Hepatocyte (in vitro differentiated cells): ENCODE measurements around the gene GAL3ST2. TPM values are rescaled to one million over a fixed set of nuclear protein-coding genes. Genes with fewer than 3 reads are reported as not detected.
"Not testable (repeated sequence)": the region's sequence is repeated elsewhere in the genome, so short reads cannot be mapped to it uniquely, and the experiment has no call there.

Source experiments
- DNase-seq: peaks from one replicate; pipeline ENCODE4 v3.0.0-alpha.2; 2016; ENCODE audit warnings: low spot score
- H2AFZ ChIP-seq: fragments of 200-600 bp; sonication (generic); 2 replicates; pipeline ENCODE4 v1.6.0; 2016; ENCODE audit warnings: antibody characterized with exemption, mild to moderate bottlenecking
- H3K27ac ChIP-seq: fragments of 200-600 bp; sonication (generic); 2 replicates; pipeline ENCODE4 v1.5.1; 2016; ENCODE audit warnings: mild to moderate bottlenecking
- H3K27me3 ChIP-seq: fragments of 200-600 bp; sonication (generic); 2 replicates; pipeline ENCODE4 v1.6.1; 2016
- H3K36me3 ChIP-seq: fragments of 200-600 bp; sonication (generic); replicated peaks from 2 replicates; pipeline ENCODE4 v1.5.1; 2016; ENCODE audit warnings: low read depth; ENCODE audit not compliant: insufficient read depth
- H3K4me1 ChIP-seq: fragments of 200-600 bp; sonication (generic); 2 replicates; pipeline ENCODE4 v1.5.1; 2016; ENCODE audit warnings: mild to moderate bottlenecking, moderate library complexity; ENCODE audit not compliant: insufficient read depth
- H3K4me2 ChIP-seq: fragments of 200-600 bp; sonication (generic); 2 replicates; pipeline ENCODE4 v1.6.0; 2016
- H3K4me3 ChIP-seq: fragments of 200-600 bp; sonication (generic); 2 replicates; pipeline ENCODE4 v1.5.1; 2016; ENCODE audit warnings: mild to moderate bottlenecking
- H3K79me2 ChIP-seq: fragments of 200-600 bp; sonication (generic); 2 replicates; pipeline ENCODE4 v1.6.0; 2017; ENCODE audit warnings: mild to moderate bottlenecking
- H3K9me2 ChIP-seq: fragments of 200-600 bp; sonication (generic); replicated peaks from 2 replicates; pipeline ENCODE4 v1.6.0; 2017; ENCODE audit warnings: mild to moderate bottlenecking; ENCODE audit not compliant: insufficient read depth
- H3K9me3 ChIP-seq: fragments of 200-600 bp; sonication (generic); 2 replicates; pipeline ENCODE4 v1.5.1; 2016; ENCODE audit warnings: low read depth, mild to moderate bottlenecking
- H4K20me1 ChIP-seq: fragments of 200-600 bp; sonication (generic); 2 replicates; pipeline ENCODE4 v1.6.0; 2016; ENCODE audit warnings: mild to moderate bottlenecking; ENCODE audit not compliant: insufficient read depth, poor library complexity, severe bottlenecking
- EZH2 ChIP-seq: fragments of 200-600 bp; sonication (generic); IDR thresholded peaks from 2 replicates; pipeline ENCODE4 v1.6.1; 2016; ENCODE audit warnings: antibody characterized with exemption, mild to moderate bottlenecking, borderline replicate concordance
- EZH2phosphoT487 ChIP-seq: fragments of 200-600 bp; sonication (generic); IDR thresholded peaks from one replicate; pipeline ENCODE4 v1.6.1; 2018; ENCODE audit warnings: antibody characterized with exemption, mild to moderate bottlenecking, low read depth, moderate library complexity; ENCODE audit not compliant: unreplicated experiment, severe bottlenecking
- WGBS: methylation state at CpG from one replicate; pipeline ENCODE4 v1.1.6; 2016; ENCODE audit warnings: low lambda C conversion rate; ENCODE audit errors: missing lambda C conversion rate; 5-methylcytosine and 5-hydroxymethylcytosine counted together
- polyA plus RNA-seq: library from polyadenylated mRNA; unstranded; fragments of >200 nt; fragmentation: Nextera tagmentation; extraction: Ambion mirVana; gene quantifications from 2 replicates; pipeline ENCODE4 v1.2.1, GENCODE V29; 2016
- total RNA-seq: library from RNA; depleted of rRNA; stranded (reverse); fragments of >200 nt; gene quantifications from 2 replicates; pipeline ENCODE4 v1.2.3, GENCODE V29; 2014
- TF ChIP-seq, protein P1 (sequence below): fragments of 200-600 bp; sonication (generic); IDR thresholded peaks from 2 replicates; pipeline ENCODE4 v1.5.1; 2016; ENCODE audit warnings: antibody characterized with exemption, mild to moderate bottlenecking; ENCODE audit not compliant: poor library complexity

The GAL3ST2 gene
- total and polyA plus RNA-seq, 2 experiments from 2014 or later, result 0.53 TPM; not detected in 1

DNA sequence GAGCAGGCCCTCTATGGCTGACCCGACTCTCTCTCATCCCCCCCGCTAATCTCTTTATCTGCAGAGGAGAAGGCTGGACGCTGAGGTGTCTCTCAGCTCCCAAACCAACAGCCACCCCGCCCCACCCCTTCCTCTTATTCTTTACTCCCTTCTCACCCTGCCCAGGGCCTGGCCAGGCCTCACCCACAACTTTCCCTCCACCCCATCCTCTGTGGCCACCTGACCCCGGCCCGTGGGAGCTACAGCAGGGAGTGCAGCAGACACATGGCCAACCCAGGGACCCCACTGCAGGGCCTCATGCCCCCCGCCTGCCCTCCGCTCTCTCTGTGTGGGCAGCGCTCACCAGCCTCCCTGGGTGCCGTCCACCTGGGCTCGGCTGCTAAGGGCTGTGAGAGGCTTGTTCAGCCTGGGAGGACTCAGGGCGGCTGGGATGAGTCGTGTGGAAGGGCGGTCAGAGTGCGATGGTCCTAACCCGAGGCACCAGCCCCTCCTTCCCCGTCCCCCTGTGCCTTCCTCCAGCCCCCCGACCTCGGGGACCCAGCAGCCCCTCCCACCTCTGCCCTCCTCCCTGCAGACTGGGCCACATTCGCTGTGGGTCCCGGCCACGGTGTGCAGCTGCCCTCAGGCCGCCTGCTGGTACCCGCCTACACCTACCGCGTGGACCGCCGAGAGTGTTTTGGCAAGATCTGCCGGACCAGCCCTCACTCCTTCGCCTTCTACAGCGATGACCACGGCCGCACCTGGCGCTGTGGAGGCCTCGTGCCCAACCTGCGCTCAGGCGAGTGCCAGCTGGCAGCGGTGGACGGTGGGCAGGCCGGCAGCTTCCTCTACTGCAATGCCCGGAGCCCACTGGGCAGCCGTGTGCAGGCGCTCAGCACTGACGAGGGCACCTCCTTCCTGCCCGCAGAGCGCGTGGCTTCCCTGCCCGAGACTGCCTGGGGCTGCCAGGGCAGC is 39.1 kb downstream of the GAL3ST2 start:
- Histone ChIP-seq H3K9me2 (no peaks in the 10 kb centered on the region), H3K4me1 (no peaks in the 10 kb centered on the region), H3K27me3 (no peaks in the 10 kb centered on the region), H3K27ac (no peak overlapping the region), H3K79me2 (no peaks in the 10 kb centered on the region), H3K36me3 (no peaks in the 10 kb centered on the region), H3K9me3 (no peaks in the 10 kb centered on the region), H3K4me3 (no peak overlapping the region), H3K4me2 (no peak overlapping the region), H2AFZ (no peak overlapping the region), H4K20me1 (no peaks in the 10 kb centered on the region)
- 91% methylated on average over 39 of the region's 48 CpGs for WGBS
- TF ChIP-seq EZH2, result no peak
- no peak for TF ChIP-seq EZH2phosphoT487
- TF ChIP-seq, protein P1, sequence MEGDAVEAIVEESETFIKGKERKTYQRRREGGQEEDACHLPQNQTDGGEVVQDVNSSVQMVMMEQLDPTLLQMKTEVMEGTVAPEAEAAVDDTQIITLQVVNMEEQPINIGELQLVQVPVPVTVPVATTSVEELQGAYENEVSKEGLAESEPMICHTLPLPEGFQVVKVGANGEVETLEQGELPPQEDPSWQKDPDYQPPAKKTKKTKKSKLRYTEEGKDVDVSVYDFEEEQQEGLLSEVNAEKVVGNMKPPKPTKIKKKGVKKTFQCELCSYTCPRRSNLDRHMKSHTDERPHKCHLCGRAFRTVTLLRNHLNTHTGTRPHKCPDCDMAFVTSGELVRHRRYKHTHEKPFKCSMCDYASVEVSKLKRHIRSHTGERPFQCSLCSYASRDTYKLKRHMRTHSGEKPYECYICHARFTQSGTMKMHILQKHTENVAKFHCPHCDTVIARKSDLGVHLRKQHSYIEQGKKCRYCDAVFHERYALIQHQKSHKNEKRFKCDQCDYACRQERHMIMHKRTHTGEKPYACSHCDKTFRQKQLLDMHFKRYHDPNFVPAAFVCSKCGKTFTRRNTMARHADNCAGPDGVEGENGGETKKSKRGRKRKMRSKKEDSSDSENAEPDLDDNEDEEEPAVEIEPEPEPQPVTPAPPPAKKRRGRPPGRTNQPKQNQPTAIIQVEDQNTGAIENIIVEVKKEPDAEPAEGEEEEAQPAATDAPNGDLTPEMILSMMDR, result no peak
- DNase-seq, result no peak

DNA sequence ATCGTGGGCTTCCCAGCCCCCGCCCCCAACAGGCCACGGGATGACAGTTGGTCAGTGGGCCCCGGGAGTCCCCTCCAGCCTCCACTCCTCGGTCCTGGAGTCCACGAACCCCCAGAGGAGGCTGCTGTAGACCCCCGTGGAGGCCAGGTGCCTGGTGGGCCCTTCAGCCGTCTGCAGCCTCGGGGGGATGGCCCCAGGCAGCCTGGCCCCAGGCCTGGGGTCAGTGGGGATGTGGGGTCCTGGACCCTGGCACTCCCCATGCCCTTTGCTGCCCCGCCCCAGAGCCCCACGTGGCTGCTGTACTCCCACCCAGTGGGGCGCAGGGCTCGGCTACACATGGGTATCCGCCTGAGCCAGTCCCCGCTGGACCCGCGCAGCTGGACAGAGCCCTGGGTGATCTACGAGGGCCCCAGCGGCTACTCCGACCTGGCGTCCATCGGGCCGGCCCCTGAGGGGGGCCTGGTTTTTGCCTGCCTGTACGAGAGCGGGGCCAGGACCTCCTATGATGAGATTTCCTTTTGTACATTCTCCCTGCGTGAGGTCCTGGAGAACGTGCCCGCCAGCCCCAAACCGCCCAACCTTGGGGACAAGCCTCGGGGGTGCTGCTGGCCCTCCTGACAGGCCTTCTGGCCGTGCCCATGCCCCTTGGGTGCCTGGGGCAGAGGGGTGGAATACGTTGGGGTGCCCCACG is 40.0 kb downstream of the GAL3ST2 start:
- no peaks in the 10 kb centered on the region for H3K4me1 ChIP-seq
- no peaks in the 10 kb centered on the region for H3K27me3 ChIP-seq
- H3K79me2 ChIP-seq, result no peaks in the 10 kb centered on the region
- H3K9me3 ChIP-seq, result no peaks in the 10 kb centered on the region
- DNase-seq, result no peak
- H3K4me2 ChIP-seq, result no peak overlapping the region
- TF ChIP-seq EZH2, result no peak
- TF ChIP-seq, protein P1, result no peak
- no peak for TF ChIP-seq EZH2phosphoT487
- H3K27ac ChIP-seq, result no peak overlapping the region
- 90% methylated on average over 29 of the region's 33 CpGs for WGBS
- H3K9me2 ChIP-seq, result no peaks in the 10 kb centered on the region
- no peaks in the 10 kb centered on the region for H3K36me3 ChIP-seq
- no peak overlapping the region for H2AFZ ChIP-seq
- H3K4me3 ChIP-seq, result no peak overlapping the region
- no peaks in the 10 kb centered on the region for H4K20me1 ChIP-seq

DNA sequence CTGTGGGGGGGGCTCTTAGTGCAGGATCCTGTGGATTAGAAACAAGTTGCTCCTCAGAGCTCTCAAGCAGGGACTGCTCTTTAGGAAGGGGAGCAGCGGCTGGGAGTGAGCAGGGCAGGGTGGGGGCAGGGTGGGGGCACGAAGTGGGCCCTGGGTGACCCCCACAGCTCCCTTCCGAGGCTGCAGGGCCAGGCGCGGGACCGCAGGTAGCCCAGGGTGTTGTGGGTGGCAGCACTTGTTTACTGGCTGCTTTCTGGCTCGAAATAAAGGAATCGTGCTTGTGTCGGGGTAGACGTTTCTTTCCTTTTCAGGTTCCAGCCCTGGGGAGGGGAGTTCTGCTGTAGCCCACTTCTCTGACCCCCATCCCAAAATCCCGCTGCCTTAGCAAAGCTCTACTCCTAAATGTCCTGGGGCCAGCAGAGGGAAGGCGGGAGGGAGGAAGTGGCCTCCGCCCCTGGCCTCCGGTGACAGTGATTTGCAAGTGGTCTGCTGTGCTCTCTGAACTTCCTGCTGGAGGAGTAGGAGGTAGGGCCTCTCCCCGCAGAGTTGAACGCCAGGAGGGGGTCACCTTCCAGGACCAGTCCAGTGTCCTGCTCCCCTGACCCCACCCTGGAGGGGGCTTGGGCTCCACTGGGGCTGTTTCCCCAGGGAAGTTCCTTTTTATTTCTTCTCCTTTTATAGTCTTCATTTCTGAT is 40.7 kb downstream of the GAL3ST2 start:
- H3K9me3 ChIP-seq, result no peaks in the 10 kb centered on the region
- H3K4me1 ChIP-seq, result no peaks in the 10 kb centered on the region
- no peak overlapping the region for H3K27ac ChIP-seq
- TF ChIP-seq EZH2phosphoT487, result no peak
- TF ChIP-seq, protein P1, result no peak
- TF ChIP-seq EZH2, result no peak
- H3K79me2 ChIP-seq, result no peaks in the 10 kb centered on the region
- H3K4me3 ChIP-seq, result no peak overlapping the region
- no peak overlapping the region for H3K4me2 ChIP-seq
- no peak for DNase-seq
- no peaks in the 10 kb centered on the region for H3K27me3 ChIP-seq
- 77% methylated on average over 11 of the region's 16 CpGs for WGBS
- no peaks in the 10 kb centered on the region for H3K9me2 ChIP-seq
- H3K36me3 ChIP-seq, result no peaks in the 10 kb centered on the region
- no peaks in the 10 kb centered on the region for H4K20me1 ChIP-seq
- H2AFZ ChIP-seq, result no peak overlapping the region

DNA sequence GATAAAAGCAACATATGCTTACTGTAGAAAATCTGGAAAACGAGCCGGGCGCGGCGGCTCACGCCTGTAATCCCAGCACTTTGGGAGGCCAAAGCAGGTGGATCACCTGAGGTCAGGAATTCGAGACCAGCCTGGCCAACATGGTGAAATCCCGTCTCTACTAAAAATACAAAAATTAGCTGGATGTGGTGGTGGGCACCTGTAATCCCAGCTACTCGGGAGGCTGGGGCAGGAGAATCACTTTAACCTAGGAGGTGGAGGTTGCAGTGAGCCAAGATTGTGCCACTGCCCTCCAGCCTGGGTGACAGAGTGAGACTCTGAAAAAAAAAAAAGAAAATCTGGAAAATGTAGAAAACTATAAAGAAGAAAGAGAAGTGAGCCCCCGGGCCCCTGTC is 41.2 kb downstream of the GAL3ST2 start:
- not testable (repeated sequence) for H3K9me3 ChIP-seq, H3K4me2 ChIP-seq, H3K36me3 ChIP-seq, DNase-seq, H3K27ac ChIP-seq, H4K20me1 ChIP-seq, H3K9me2 ChIP-seq, H3K4me1 ChIP-seq, H2AFZ ChIP-seq, H3K79me2 ChIP-seq, H3K27me3 ChIP-seq, H3K4me3 ChIP-seq
- WGBS, result 93% methylated on average over 10 of the region's 10 CpGs
